K562 (cell line): ENCODE measurements around the gene STX12. TPM values are rescaled to one million over a fixed set of nuclear protein-coding genes. Genes with fewer than 3 reads are reported as not detected.
A peak's percentile ranks its signal among the peaks of the same experiment; 100 is the strongest.

Experiments used
- DDX20 ChIP-seq: fragments of 450-650 bp; IDR thresholded peaks from 2 replicates; pipeline ENCODE4 v1.6.1; 2016; ENCODE audit warnings: missing genetic modification characterization, low read depth, mild to moderate bottlenecking, missing compliant biosample characterization, moderate library complexity
- FOSL1 ChIP-seq: fragments of 200-800 bp; sonication (Bioruptor generic); conservative IDR thresholded peaks from 2 replicates; pipeline ENCODE4 v1.6.1; 2016; ENCODE audit warnings: missing genetic modification characterization, missing compliant biosample characterization
- GATAD2A ChIP-seq: fragments of 450-650 bp; IDR thresholded peaks from 2 replicates; pipeline ENCODE4 v1.6.1; 2017
- GATAD2B ChIP-seq: fragments of 450-650 bp; IDR thresholded peaks from 2 replicates; pipeline ENCODE4 v1.6.1; 2017; ENCODE audit warnings: mild to moderate bottlenecking, borderline replicate concordance
- GTF2F1 ChIP-seq: IDR thresholded peaks from 2 replicates; pipeline ENCODE4 v1.6.1; 2011; ENCODE audit warnings: low read depth, low read length, improper control_type of control experiment
- HDAC8 ChIP-seq: fragments of 450-650 bp; IDR thresholded peaks from 2 replicates; pipeline ENCODE4 v1.6.1; 2016; ENCODE audit warnings: mild to moderate bottlenecking, missing genetic modification characterization, moderate library complexity, missing compliant biosample characterization
- MITF ChIP-seq: IDR thresholded peaks from 2 replicates; pipeline ENCODE4 v1.6.1; 2014; ENCODE audit warnings: antibody characterized with exemption
- PRDM10 ChIP-seq: fragments of 450-650 bp; IDR thresholded peaks from 2 replicates; pipeline ENCODE4 v1.6.1; 2018; ENCODE audit not compliant: partially characterized antibody
- SOX6 ChIP-seq: fragments of 450-650 bp; IDR thresholded peaks from 2 replicates; pipeline ENCODE4 v1.6.1; 2014; ENCODE audit warnings: mild to moderate bottlenecking
- TRIM24 ChIP-seq, 2 experiments: fragments of 450-650 bp; IDR thresholded peaks; 2 replicates each; pipeline ENCODE4 v1.6.1; 2016
- ZBTB49 ChIP-seq: sonication (generic); formaldehyde crosslinking; IDR thresholded peaks from 2 replicates; pipeline ENCODE4 v1.8.0; 2022; ENCODE audit warnings: missing genetic modification reagents, mild to moderate bottlenecking, borderline replicate concordance
- ZFP91 ChIP-seq: sonication (generic); formaldehyde crosslinking; IDR thresholded peaks from 2 replicates; pipeline ENCODE4 v1.8.0; 2022; ENCODE audit warnings: mild to moderate bottlenecking, missing genetic modification reagents
- ZNF143 ChIP-seq: sonication (generic); formaldehyde crosslinking; IDR thresholded peaks from 2 replicates; pipeline ENCODE4 v1.9.0; 2022; ENCODE audit warnings: mild to moderate bottlenecking, missing genetic modification reagents
- ZNF3 ChIP-seq: fragments of 250-450 bp; sonication (Bioruptor Pico); IDR thresholded peaks from 2 replicates; pipeline ENCODE4 v1.5.0; 2021; ENCODE audit warnings: mild to moderate bottlenecking, moderate library complexity
- ZNF384 ChIP-seq: IDR thresholded peaks from 2 replicates; pipeline ENCODE4 v1.6.1; 2012; ENCODE audit warnings: low read depth, low read length, improper control_type of control experiment
- ZNF586 ChIP-seq: fragments of 450-650 bp; formaldehyde crosslinking; conservative IDR thresholded peaks from 2 replicates; pipeline ENCODE4 v1.4.0; 2020; ENCODE audit warnings: mild to moderate bottlenecking, moderate library complexity
- ZNF717 ChIP-seq: fragments of 250-450 bp; sonication (Bioruptor Pico); IDR thresholded peaks from 2 replicates; pipeline ENCODE4 v1.5.0; 2021
- ZNF75A ChIP-seq: fragments of 450-650 bp; formaldehyde crosslinking; IDR thresholded peaks from 2 replicates; pipeline ENCODE4 v1.4.0; 2020; ENCODE audit warnings: mild to moderate bottlenecking
- ZNF780A ChIP-seq: fragments of 250-450 bp; sonication (Bioruptor Pico); IDR thresholded peaks from 2 replicates; pipeline ENCODE4 v1.5.0; 2021; ENCODE audit warnings: mild to moderate bottlenecking
- ZNF830 ChIP-seq: fragments of 250-450 bp; sonication (Bioruptor Pico); IDR thresholded peaks from 2 replicates; pipeline ENCODE4 v1.5.0; 2021; ENCODE audit warnings: mild to moderate bottlenecking
- polyA plus RNA-seq, 8 experiments: library from polyadenylated mRNA; depleted of rRNA in 4 of 8; stranded (reverse) in 5 of 8; unstranded in 3 of 8; fragments of >200 nt; fragmentation: Nextera tagmentation in 2 of 8; fragmentation: Illumina TruSeq in 1 of 8; extraction: Ambion mirVana in 2 of 8; extraction: Trizol in 1 of 8; gene quantifications; 2 replicates each; pipeline versions ENCODE4 v1.2.1 to v1.2.3, GENCODE V29; 2011 to 2014; ENCODE audit warnings: inconsistent platforms in 1 of 8, missing spikeins in 1 of 8
- total RNA-seq, 7 experiments: library from RNA; depleted of rRNA in 6 of 7; stranded (reverse); fragments of >200 nt in 6 of 7; fragmentation: Illumina TruSeq in 2 of 7; extraction: Trizol in 2 of 7; gene quantifications; 2 replicates each; pipeline versions ENCODE4 v1.2.1 to v1.2.3, GENCODE V29; 2011 to 2021; ENCODE audit warnings: low replicate concordance in 1 of 7

Gene STX12
- total and polyA plus RNA-seq, 9 of the 15 experiments (the other 6 are each of a cell fraction or from before 2014, with no cell fraction given), result 16.9 to 31.3 (median 25.7) TPM

- TF ChIP-seq ZFP91 (CRISPR knock-in tag) (no peak), ZNF3 (no peak), TRIM24 (IDR thresholded peaks at IDR 0.05) (no peak), MITF (peak; percentile 80), ZNF384 (no peak), FOSL1 (tag) (peak; percentile 62; the same call in 1 of the 2 replicates), SOX6 (0 out of 2 replicates have a peak, but pooled peaks have one; percentile 14), GATAD2B (no peak; the same call in 1 of the 2 replicates), PRDM10 (no peak), ZBTB49 (CRISPR knock-in tag) (no peak), ZNF830 (no peak), ZNF717 (no peak), DDX20 (tag) (no peak), ZNF586 (CRISPR knock-in tag) (no peak), ZNF75A (CRISPR knock-in tag) (no peak; the same call in 1 of the 2 replicates), ZNF143 (CRISPR knock-in tag) (peak; percentile 46; the same call in 1 of the 2 replicates), ZNF780A (CRISPR knock-in tag) (no peak), HDAC8 (tag) (no peak), GTF2F1 (no peak), GATAD2A (no peak)
These were observed 47.4 kb upstream of the STX12 start, which contains the start of gene FAM76A (continued) for GRCh38 chr1:27725374-27726172.
